OCI-M2 (cell line): ENCODE data around the gene NHS.

Experiments
- DNase-seq: peaks from one replicate; lab custom pipeline; 2025; ENCODE audit not compliant: unreplicated experiment; lab: John Stamatoyannopoulos, UW

The NHS gene

GRCh38 chrX:17613979-17614588, 239.1 kb downstream of the NHS start:
- DNase-seq = no peak

DNA sequence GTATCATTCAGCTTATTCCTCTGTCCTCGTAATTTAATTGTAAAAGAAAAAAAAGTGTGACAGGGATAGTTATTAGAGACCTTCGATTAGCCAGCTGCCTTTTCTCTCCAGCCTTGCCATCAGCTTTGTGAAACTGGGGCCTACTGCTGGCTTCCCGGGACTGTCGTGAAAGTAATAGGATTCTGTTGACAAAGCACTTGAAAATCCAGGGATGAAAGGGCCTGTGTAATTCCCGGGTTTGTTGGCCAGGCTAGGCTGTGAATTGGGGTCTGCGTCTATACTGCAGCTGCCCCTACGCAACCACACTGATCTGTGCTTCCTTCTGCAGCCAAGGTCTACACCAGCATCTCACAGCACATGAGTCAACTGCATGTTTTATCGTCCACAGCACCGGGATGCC, 241.9 kb downstream of the NHS start:
- DNase-seq = no peak

DNA sequence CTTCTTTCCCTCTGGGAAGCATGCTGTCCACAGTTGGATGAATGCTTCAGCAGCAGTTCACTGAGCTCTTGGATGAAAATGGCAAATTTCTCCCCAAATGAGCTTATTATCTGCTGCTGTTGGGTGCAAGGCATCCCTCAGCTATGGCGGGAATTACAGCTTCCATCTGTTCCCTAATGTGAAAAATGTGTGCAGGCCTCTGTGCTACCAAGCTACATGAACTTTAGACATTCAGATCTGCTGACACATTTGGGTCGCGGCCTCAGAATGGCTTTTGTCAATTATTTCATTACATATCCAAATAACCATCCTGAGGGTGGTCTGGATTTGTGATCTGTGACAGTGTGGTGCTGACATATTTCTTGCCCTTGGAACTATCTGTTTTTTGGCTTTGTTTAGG, 242.8 kb downstream of the NHS start:
- DNase-seq = no peak

- DNase-seq = no peak
Measured at GRCh38 chrX:17621566-17622270, 246.7 kb downstream of the NHS start.

- DNase-seq = no peak
Measured at GRCh38 chrX:17622331-17622730, 247.3 kb downstream of the NHS start.

GRCh38 chrX:17623750-17624149, 248.8 kb downstream of the NHS start:
- no peak for DNase-seq

GRCh38 chrX:17627026-17627425, 252.0 kb downstream of the NHS start:
- no peak for DNase-seq

DNA sequence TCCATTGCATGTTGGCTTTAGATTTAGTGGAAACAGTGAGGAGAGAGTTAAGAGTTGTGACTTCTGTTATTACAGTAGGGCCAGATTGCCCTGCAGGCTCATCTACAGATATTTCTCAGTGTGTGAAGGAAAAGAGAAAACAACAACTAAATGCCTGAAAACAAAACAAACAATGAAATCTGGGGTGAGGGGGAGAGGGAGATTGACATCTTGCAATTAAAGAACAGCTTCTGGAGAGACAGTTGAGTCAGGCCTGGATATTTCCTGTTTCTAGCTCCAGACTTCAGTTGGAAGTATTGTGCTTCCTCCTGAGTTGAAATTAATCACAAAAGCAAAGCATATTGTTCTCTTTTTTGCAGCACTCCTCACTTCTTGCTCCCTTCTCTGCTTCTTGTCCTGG, 254.0 kb downstream of the NHS start:
- no peak for DNase-seq

DNA sequence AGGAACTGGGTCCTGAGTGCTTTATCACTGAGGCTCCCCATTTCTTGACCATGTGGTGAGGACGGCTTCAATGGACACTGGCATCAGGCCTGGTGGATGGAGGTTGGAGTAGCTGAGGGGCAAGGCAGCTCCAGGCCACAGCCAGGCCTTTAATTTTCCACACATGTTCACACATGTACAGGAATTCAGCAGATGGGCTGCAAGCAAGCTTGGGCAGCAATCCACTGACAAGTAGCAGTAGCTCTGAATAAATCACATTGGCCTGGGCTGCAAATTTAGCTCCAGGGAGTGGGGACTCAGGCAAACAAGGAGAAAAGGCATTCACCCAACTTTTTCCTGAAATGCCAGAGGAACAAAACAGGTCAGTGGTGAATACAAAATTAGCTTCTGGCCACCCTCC, 254.5 kb downstream of the NHS start:
- DNase-seq = no peak

GRCh38 chrX:17631647-17632046, 256.6 kb downstream of the NHS start:
- DNase-seq = no peak

DNA sequence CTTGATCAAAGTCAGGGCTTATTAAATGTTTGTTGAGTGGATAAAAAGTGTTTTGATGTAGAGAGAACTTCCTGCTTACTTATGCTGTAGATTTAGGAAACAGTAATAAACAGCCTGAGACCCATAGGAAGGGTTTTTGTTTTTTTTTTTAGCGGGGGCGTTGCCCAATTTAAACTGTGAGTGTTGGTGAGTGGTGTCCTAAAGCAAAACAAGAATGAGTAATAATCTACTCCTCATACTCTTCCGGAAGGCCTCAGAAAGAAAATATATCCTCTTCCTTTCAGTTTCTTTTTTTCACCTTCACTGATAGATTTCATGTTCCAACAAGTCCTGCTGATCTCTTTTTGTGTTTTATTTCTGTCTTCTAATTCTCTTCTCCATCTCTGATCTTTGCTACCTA, 257.9 kb downstream of the NHS start:
- DNase-seq = no peak

DNA sequence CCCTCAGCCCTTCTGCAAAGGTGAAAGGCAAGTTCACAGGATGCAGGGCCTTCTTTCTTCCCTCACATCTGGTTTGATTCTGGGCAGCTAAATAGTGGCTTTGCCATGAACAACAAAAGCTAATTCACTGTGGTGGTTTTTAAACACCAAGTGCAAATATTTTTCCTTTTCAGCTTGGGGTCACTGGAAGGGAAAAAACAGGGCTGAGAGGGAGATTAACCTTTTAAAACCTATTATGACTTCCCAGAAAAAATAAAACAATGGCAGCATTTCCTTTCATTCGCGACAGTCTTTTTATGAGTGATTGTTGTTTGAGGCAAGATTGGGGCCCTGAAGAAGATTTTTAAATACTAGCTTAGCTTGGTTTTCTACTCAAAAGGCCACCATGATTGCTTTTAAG, 258.5 kb downstream of the NHS start:
- DNase-seq = no peak

- DNase-seq = no peak
Measured at GRCh38 chrX:17634542-17635207, 259.7 kb downstream of the NHS start.

- no peak for DNase-seq
Measured at GRCh38 chrX:17635231-17635630, 260.2 kb downstream of the NHS start.

DNA sequence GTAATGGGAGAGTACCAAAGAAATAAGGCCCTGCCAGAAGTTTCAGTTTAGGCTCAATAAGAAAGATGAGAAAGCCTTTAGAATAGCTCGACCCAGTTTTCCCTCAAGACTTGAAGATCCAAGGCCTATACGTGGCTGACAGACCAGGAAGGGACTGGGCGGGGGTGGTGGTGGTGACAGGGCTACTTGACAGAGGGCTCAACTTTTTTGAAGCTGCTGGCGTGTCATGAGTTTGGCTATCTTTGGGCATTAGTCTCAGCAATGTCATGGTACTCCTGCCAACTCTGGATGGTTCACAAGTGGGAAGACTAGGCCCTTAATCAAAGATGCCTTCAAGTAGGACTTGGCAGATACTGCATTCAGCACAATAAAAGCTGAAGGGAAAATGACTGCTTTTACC, 262.2 kb downstream of the NHS start:
- no peak for DNase-seq

GRCh38 chrX:17638731-17639130, 263.7 kb downstream of the NHS start:
- DNase-seq = no peak

DNA sequence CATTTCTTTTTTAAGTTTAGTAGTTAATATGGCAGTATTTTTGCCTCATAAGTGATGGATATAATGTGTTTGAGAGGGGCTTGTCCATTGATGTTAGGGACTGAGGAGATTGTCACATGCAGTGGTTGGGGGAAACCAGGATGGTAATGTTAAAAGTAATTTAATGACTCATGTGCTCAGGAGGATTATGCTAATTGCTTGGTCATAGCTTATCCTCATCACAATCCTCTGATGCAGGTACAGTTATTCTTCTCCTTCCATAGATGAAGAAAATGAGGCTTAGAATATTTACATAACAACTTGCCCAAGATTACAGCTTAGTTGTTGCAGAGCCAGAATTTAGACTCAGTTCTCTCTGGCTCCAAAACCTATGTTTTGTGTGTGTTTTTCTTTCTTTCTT, 267.9 kb downstream of the NHS start:
- DNase-seq = no peak

- no peak for DNase-seq
Measured at GRCh38 chrX:17643528-17643927, 268.5 kb downstream of the NHS start.

- DNase-seq = no peak
Measured at GRCh38 chrX:17644001-17644400, 269.0 kb downstream of the NHS start.

DNA sequence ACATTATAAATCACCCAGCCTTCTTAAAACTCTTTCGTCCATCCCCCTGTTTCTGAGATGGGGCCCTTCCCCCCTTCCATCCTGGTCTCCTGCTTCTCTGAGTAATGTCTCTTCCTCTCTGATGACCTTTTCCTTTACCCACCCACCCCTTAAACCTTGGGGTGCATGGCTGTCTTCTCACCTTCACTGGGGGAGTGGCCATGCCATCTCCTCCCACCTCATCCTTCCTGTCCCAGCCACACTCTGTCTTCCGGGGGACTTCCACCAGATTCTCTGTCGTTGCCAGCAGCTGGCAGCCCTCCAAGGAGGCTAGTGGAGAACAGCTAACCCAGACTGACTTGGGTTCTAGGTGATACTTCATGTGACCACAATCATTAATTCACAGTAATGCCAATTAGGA, 279.1 kb downstream of the NHS start:
- DNase-seq = no peak

DNA sequence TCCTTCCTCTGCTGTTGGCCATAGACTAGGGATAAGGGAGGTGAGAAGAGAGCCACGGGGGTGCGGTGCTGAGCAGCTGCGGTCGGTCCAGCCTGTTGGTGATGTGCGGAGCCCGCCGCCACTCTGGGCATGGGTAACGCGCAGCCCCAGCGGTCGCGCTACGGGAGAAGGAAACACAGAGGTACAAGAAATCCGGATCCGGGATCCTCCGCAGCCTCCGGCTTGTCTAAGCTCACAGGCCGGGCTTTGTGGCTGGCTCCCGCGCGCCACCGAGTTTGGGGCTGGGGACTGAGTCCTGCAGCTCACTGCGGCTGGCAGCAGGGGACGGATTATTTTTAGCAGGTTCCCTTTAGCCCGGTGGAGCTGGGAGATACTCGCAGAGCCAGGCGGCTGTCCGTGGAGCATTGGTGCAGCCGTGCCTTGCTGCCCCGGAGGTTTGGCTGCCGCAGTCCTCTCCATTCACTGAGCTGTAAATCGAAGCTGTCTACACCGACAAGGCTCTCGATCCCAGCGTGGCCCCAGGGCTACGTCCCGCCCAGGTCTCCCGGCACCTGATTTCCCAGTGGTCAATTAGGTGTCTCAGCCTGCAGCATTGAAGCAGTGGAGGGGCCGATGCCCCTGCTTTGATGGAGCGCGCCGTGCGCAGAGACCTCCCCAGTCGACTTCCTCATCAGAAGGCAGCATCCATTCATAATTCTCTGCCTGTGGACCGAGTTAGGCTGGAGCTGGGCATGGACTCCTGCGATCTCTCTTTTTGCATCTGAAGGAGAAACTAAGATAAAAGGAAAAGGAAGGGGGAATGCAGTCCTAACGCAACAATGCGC, 280.4 kb downstream of the NHS start:
- no peak for DNase-seq

- DNase-seq = no peak
Measured at GRCh38 chrX:17656035-17656418, 281.0 kb downstream of the NHS start.
